Neural cell (in vitro differentiated cells): Measurements from ENCODE around the gene TRIM9.

Source experiments
- CTCF ChIP-seq: fragments of 450-650 bp; IDR thresholded peaks from 2 replicates; pipeline ENCODE4 v1.5.1; 2014; ENCODE audit warnings: antibody characterized with exemption, mild to moderate bottlenecking, moderate library complexity; ENCODE audit not compliant: poor library complexity, severe bottlenecking
- EP300 ChIP-seq: fragments of 450-650 bp; conservative IDR thresholded peaks from 2 replicates; pipeline ENCODE4 v1.6.1; 2014; ENCODE audit warnings: antibody characterized with exemption, mild to moderate bottlenecking, moderate library complexity; ENCODE audit not compliant: poor library complexity, severe bottlenecking
- EZH2 ChIP-seq: fragments of 200-600, 300-800 bp; shearing (Covaris generic), sonication (generic); IDR thresholded peaks from 2 replicates; pipeline ENCODE4 v1.6.1; 2014; ENCODE audit warnings: antibody characterized with exemption, low read length, borderline replicate concordance, mild to moderate bottlenecking; ENCODE audit not compliant: insufficient read depth, poor library complexity, severe bottlenecking
- POLR2AphosphoS5 ChIP-seq: IDR thresholded peaks from 2 replicates; pipeline ENCODE4 v1.6.1; 2012
- RAD21 ChIP-seq: fragments of 450-650 bp; conservative IDR thresholded peaks from 2 replicates; pipeline ENCODE4 v1.6.1; 2014; ENCODE audit warnings: antibody characterized with exemption, mild to moderate bottlenecking, moderate library complexity
- REST ChIP-seq: IDR thresholded peaks from 2 replicates; pipeline ENCODE4 v1.6.1; 2012; ENCODE audit warnings: borderline replicate concordance

GRCh38 chr14:51023964-51024363 is 70.9 kb downstream of the TRIM9 start:
- TF ChIP-seq CTCF (no peak), EZH2 (no peak), EP300 (no peak), RAD21 (no peak), POLR2AphosphoS5 (no peak), REST (no peak)
